GF-D8 (cell line): ENCODE results near the gene EHBP1.

Experiments
- DNase-seq: peaks from one replicate; lab custom pipeline; 2025; lab: John Stamatoyannopoulos, UW

EHBP1 gene

DNA sequence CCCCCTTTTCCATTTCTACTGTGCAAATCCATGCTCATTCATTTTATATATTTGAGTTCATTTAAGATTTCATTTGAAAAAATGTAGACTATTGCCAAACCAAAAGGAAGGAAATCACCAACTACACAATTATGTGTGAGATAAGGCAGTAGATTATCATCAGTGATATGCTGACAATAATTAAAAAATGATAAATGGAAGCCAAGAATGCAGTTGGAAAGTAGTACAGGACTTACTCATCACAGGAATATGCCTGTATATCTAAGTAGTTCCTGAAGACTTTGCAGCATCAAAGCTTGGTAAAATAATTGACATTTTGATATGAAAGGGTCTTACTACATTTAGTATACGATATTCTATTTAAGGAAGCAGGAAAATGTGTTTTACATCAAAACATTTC, 179.0 kb downstream of the EHBP1 start:
- DNase-seq: no peak

DNA sequence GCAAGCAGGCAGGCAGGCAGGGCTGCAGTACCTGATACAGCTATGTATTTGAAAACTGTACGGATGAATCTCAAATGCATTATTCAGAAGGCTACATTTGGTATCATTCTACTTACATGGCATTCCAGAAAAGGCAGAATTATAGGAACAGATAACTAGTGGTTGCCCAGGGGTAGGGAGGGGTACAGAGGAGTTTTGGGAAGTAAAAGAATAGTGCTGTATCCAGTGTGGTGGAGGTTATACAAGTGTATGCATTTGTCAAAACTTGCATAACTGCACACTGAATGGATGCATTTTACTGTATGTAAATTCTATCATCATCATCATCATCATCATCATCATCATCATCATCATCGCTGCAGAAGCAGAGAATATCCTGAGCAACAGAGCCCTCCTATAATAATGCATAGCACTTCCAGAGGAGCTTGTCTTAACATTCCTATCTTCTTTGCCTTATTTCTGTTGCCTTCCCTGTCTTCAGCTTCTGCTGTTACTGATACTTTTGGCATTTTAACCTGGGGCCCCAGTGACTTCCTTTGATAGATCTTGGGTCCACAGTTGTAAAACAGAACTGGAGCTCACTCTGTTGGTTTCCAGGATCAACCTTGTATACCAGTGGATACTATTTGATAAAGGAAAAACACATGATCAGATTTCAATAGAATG, 189.6 kb downstream of the EHBP1 start:
- DNase-seq: no peak

DNA sequence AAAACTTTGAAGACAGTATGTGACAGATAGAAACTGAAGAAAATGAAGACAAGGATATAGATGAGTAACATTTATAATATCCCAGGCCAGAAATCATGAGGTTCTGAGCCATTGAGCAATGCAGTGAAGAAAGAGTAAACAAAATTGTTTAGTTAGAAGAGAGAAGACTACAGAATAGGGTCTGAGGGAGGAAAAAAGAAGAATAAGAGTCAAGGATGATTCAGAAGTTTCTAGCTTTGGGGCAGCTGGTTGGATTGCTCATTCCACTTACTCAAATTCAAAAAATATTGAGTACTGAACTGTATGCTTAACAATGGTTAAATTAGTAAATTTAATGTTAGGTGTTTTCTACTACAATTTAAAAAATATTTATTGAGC, 190.1 kb downstream of the EHBP1 start:
- no peak for DNase-seq

DNA sequence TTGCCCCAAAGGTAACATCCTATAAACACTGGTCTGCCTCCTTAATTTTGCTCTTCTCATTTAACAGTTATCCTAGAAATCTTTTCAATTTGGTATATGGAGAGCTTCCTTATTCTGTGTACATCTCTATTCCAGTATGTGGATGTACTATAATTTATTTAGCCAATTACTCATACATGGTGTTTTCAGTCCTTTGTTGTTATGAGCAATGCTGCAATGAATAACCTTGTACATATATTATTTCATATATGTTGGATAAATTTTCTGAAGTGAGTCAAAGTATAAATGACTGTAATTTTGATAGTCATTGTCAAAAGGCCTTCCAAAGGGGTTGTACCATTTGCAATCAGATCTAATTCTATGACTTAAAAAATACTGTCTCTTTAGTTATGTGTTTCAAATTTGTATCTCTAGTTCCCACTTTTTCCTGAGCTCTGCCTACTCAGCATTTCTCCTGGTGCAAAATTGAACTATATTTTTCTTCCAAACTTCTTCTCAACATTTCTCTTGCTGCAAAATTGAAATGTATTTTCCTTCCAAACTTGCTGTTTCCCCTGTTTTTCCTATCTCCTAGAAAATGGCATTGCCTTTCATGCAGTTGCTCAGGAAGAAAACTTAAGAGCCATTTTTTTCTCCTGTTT, 191.8 kb downstream of the EHBP1 start:
- DNase-seq: no peak

DNA sequence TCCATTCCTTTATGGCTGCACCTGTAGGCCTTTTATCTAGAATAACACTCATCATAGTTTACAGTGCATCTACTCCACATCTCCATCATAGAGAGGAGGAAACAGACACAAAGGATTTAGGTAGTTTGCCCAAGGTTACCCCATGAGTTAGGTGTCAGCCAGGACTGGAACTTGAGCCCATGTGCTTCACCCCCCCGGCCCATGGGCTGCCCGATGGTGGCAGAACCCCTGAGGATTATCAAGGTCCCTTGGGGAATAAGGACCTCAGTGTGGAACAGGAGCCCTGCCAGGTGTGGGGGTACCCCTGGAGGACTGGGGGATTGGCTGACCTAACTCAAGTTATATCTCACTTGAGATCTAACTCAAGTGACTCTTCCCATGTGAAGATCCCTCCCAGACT, 198.8 kb downstream of the EHBP1 start:
- DNase-seq: no peak

DNA sequence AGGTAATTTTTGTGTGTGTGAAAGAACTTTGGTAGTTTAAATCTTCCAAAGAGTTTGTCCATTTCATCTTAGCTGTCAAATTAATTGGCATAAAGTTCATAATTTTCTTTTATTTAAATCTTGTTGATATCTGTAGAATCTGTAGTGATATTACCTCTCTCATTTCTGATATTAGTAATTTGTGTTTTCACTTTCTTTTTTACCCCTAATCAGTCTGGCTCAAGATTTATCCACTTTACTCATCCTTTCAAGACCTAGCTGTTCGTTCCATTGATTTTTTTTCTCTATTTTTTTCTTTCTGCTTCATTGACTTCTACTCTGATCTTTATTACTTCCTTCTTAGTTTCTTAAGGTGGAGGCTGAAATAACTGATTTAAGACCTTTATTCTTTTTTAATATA, 202.6 kb downstream of the EHBP1 start:
- no peak for DNase-seq

DNA sequence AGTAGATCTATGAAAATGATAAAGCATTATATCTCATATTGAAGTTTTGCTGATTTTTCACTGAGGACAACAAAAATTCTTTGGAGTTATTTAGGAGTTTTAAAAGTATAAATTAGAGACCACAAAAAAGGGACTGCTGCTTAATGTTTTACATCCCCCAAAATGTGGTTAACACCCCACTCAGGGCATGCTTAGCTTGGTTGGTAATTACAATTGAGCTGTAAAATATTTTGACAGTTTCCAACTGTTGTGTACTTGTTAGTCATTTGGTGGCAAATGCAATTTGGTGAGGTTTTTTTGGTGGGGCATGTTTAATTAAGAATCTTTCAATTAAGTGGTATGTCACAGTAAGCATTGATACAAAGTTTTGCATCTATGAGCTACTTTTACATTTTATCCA, 207.8 kb downstream of the EHBP1 start:
- DNase-seq: no peak

DNA sequence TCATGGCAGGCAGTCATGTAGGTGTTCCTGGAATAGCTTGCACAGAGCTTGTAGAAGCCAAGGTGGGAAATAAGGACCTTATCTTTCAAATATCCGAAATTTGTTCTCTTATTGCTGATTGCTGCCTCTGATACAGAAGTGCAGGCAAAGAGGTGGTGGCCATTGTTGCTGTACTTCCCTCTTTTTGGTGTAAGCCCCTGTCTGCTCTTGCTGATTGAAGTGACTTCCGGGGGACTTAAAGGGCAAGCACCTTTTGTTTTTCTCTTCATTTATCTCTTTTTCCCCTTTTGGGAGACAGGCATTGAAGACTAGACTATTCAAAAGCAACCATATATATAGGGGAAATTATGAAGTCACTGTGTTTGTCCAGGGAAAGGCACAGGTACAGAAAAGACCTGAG, 213.5 kb downstream of the EHBP1 start:
- DNase-seq: peak; percentile 9

DNA sequence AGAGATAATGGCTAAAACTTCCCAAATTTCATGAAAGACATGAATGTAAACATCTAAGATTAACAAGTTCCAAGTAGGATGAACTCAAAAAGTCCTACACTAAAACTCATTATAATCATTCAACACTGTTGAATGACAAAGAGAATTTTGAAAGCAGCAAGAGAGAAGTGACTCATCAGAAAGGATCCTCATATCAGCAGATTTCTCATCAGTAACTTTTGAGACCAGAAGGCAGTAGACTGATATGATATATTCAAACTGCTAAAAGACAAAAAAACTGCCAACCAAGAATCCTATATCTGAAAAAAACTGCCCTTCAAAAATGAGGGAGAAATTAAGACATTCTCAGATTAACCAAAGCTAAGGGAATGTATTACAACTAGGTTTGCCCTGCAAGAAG, 214.6 kb downstream of the EHBP1 start:
- no peak for DNase-seq

DNA sequence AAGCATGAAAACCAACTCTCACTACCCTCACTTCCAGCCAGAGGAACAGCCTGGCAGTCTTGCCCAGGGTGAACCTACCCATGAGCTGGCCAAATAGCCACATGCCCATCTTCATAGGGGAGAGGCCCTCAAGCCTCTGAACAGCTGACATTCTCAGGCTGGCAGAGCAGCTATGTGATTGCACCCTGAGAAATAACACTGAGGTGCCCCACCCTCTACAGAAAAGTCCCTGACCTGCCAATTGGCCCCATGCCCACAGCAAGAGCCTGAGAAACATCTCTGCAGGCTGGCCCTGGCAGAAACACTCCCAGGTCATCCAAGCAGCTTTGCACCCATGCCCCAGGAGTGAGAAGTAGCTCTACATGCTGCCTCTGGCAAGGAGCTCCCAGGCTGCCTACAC, 217.7 kb downstream of the EHBP1 start:
- no peak for DNase-seq

DNA sequence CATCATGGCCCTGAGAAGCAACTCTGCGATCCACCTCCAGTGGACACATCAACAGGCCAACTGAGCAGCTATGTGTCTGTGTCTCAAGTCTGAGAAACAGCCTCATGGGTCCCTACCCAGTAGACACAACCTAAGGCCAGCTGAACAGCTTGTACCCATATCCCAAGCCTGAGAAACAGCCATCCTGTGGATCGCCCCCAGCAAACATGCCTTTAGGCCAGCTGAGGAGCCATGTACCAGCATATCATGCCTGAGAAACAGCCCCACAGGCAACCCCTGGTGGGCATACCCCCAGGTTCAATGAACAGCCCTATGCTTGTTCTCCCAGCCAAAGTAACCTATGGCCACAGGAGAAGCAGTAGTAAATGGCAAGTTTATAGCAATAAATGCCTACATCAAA, 218.4 kb downstream of the EHBP1 start:
- DNase-seq: no peak

DNA sequence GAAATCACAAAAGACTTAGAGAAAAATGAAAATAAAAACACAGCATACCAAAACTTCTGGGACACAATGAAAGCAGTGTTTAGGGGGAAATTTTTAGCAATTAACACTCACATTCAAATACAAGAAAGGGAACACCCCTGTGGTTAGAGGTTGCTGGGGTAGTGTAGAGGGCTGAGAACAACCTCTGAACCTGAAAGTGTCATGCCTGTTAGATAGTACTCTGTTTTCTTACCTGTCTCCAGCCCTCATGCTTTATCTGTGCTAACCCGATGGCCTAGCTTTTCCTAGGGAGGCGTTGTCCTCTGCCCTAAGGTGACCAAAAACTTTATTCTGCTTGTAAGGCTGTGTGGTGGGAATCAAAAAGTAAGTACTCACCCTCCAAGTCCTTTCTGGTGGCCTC, 222.5 kb downstream of the EHBP1 start:
- peak; percentile 15 for DNase-seq

DNA sequence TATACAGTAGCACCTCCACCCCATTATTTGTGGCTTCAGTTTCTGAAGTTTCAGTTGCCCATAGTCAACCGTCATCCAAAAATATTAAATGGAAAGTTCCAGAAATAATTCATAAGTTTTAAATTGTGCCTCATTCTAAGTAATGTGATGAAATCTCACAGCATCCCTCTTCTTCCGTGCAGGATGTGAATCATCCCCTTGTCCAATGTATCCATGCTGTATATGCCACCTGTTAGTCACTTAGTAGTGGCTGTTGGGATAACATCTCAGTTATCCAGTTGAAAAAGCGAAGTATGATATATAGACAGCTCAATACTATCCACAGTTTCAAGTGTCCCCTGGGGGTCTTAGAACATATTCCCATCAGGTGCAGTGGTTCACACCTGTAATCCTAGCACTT, 226.0 kb downstream of the EHBP1 start:
- DNase-seq: no peak

DNA sequence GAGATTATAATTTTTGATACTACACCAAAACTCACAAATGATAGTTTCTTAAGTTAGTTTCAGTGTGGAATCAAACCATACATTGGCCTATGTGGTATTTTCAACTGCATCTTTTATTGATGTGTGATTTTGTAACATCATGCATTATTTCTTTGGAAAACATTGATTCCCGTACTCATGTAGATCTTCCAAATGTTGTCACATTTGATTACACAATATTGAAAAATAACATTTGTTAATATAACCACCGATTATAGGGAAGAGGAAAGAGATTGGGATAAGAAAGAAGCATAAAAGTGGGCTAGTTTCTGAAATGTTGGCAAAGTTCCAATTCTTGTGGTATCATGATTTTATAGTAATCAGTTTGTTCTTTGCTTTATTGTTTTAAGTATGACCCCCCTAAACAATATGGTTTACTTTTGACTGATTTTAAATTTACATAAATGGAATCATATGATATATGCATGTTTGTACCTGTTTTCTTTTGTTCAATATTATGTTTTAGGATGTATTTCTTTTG, 227.9 kb downstream of the EHBP1 start:
- DNase-seq: no peak

DNA sequence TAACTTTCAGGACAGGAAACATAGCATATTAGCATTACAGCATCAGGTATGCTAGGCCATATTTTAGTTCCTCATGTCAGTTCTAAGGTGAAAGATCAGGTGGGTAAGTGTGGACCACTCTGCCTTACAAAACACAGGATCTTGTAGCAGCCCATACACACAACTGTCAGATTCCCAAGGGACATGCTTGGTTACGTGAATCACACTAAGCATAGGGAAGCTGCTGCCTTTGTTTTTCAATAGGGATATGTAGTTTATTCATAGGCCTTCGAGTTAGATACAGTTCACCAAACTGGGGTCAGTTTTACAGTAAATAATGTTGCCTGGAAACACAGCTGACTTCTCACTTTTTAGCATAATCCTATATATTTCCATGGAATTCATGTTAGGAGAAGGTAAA, 229.0 kb downstream of the EHBP1 start:
- DNase-seq: no peak

DNA sequence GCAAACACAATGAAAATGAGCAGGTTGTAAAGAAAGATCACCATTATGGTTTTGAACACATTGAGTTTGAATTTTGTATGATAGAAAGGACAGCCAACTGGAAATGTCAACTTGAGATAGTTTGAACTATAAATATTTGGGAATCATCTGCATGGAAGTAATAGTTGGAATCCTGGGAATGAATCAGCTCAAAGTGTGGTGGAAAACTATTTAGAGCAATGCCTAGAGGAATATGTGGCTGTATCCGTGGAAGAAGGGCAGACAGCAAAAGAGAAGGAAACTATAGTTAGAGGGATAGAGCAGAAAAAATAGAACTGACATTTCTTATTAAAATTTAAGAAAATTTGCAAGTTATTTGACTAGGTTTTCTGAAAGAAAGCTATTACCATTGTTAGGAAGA, 232.6 kb downstream of the EHBP1 start:
- no peak for DNase-seq

DNA sequence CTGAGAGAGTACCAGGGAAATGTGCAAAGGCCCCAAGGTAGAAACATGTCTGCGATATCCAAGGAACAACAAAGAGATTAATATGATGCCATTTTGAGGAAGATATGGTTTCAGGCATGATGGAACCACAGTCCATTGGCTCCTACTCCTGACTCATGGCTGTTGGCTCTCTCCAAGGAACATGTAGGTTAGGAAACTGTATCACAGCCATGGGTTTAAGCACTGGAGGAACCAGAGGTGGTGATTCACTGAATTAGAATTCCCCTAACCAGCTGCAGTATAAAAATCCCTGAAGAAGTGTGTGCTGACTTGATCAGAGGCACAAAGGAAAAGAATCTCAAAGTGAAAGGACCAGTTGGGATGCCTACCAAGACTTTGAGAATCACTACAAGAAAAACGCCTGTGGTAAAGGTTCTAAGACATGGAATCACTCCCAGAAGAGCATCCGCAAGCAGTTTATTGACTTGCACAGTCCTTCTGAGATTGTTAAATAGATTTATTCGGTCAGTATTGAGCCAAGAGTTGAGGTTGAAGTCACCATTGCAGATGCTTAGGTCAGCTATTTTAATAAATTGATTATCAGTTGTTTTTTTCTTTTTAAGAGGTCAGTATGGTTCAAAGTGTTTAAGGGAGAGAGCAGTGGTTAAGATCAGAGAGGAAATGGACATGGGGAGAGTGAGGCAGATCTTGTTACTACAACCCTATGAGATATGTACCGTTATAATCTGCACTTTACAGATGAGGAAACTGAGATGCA, 234.4 kb downstream of the EHBP1 start:
- DNase-seq: no peak

DNA sequence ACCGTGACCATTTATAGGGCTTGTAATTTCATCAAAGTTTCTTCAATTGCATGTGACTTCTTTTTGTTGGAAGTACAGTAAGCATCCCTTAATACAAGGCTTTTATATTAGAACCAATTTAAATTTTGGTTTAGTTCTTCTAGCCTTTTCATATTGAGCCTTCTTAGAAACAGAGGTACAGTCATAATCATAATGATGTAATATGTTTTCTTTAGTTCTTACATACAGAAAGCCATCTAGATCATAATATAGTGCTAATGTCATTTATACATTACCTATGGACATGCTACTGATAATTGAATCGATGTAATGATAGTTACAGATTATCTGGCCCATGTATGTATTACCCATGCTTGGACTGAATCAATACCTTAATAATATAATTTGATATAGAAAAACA, 235.2 kb downstream of the EHBP1 start:
- DNase-seq: no peak

DNA sequence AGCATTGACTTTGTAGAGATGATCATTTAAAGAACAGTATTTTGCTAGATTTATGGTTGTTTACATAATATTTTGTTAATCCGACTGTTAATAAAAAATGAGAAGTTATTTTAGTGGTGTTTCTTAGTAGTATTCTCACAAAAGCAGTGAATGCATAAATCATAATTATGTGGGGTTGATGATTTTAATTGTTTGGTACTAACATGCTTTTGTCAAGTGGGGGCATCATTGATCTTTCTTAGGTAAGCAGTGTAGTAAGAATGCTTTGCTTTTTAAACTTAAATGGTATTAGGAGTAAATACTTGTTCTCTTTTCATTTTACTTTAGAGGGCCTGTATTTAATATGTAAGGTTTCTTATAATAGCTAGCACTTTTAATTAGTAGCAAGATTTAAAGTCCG, 235.9 kb downstream of the EHBP1 start:
- DNase-seq: no peak

DNA sequence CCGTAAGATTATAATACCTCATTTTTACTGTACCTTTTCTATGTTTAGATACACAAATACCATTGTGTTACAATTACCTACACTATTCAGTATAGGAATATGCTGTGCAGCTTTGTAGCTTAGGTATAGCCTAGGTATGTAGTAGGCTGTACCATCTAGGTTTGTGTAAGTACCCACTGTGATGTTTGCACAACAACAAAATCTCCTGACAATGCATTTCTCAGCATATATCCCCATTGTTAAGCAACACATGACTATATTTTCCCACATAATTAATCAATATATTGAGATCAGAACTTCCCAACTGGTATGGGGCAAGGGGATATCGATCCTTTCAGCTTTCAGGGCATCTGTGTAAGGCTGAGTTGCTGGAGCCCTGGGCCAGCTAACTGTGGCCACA, 238.8 kb downstream of the EHBP1 start:
- DNase-seq: no peak

DNA sequence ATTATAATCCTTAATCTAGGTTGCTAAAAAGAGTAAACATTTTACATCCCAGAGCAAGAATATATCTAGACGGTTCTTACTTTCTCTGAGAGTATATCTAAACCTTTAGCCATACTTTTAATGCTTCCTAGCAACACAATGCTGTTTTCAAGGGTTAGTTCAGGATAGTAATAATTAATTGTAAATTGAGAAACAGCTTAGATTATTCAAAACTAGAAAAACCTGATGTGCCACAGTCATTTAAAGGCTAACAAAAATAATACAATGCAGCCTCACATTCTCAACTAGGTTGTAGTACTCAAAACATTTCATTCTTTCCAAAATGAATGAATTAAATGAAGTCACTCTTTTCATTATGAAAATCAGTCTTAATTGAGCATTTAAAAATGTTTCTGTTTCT, 241.9 kb downstream of the EHBP1 start:
- no peak for DNase-seq

DNA sequence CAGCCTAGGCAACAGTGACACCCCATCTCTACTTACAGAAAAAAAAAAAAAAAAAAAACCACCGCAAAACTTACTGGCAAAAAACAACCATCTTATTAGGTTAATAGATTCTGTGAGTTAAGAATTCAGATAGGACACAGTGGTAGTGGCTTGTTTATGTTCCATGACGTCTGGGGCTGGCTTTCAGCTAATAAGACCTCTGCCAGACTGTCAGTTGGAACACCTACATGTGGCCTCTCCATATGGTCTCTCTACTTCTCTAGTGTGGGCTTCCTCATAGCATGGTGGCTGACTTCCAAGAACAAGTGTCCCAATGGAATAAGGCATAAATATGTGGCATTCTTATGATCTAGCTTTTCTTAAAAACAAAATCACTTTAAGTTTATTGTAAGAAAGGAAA, 251.1 kb downstream of the EHBP1 start:
- no peak for DNase-seq

DNA sequence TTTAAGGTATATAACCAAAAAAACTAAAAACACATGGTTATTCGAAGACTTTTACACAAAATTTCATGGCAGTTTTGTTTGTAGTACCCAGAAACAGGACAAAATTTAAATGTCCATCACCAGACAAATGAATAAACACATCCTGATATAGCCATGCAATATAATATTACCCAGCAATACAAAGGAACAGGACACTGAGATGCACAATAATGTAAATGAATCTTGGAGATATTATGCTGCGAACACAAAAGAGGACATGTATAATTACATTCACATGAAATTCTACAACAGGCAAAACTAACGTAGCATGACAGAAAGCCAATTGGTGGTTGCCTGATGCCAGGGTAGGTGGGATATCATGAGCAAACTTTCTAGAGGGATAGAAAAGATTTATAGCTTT, 252.7 kb downstream of the EHBP1 start:
- no peak for DNase-seq
